OCI-LY1 (cell line): ENCODE results near the gene SYCP1.

Experiments
- H2AFZ ChIP-seq: fragments of 200-600 bp; sonication (generic), shearing (Covaris generic); 2 replicates; pipeline ENCODE4 v1.6.0; 2014; ENCODE audit warnings: antibody characterized with exemption, mild to moderate bottlenecking, low read length
- H3F3A ChIP-seq: fragments of 200-600 bp; sonication (generic), shearing (Covaris generic); 2 replicates; pipeline ENCODE4 v1.6.0; 2014; ENCODE audit warnings: mild to moderate bottlenecking, antibody characterized with exemption, low read length, moderate library complexity; ENCODE audit not compliant: insufficient read depth
- H3K27ac ChIP-seq: fragments of 200-600 bp; sonication (generic); 2 replicates; pipeline ENCODE4 v1.5.1; 2014; ENCODE audit warnings: low read length, mixed run types, mild to moderate bottlenecking, low read depth; ENCODE audit not compliant: poor library complexity, severe bottlenecking
- H3K27me3 ChIP-seq: fragments of 200-600 bp; sonication (generic); 2 replicates; pipeline ENCODE4 v1.6.0; 2014; ENCODE audit warnings: antibody characterized with exemption, mild to moderate bottlenecking, low read length, moderate library complexity; ENCODE audit not compliant: insufficient read depth
- H3K36me3 ChIP-seq: fragments of 200-600 bp; sonication (generic); 2 replicates; pipeline ENCODE4 v1.6.1; 2014; ENCODE audit warnings: mild to moderate bottlenecking, antibody characterized with exemption, low read length, moderate library complexity, mixed read lengths; ENCODE audit not compliant: insufficient read depth
- H3K4me1 ChIP-seq: fragments of 200-600 bp; sonication (generic); 2 replicates; pipeline ENCODE4 v1.5.1; 2014; ENCODE audit warnings: mild to moderate bottlenecking, low read length, moderate library complexity; ENCODE audit not compliant: insufficient read depth, severe bottlenecking
- H3K4me2 ChIP-seq: fragments of 200-600 bp; sonication (generic), shearing (Covaris generic); 2 replicates; pipeline ENCODE4 v1.6.1; 2014; ENCODE audit warnings: low read length
- H3K4me3 ChIP-seq: fragments of 200-600 bp; sonication (generic); 2 replicates; pipeline ENCODE4 v1.5.1; 2014; ENCODE audit warnings: low read length, low read depth, mild to moderate bottlenecking, mixed read lengths; ENCODE audit not compliant: poor library complexity, severe bottlenecking
- H3K79me2 ChIP-seq: fragments of 200-600 bp; shearing (Covaris generic); 2 replicates; pipeline ENCODE4 v1.6.1; 2016; ENCODE audit warnings: mixed run types, low read length, mixed read lengths; ENCODE audit not compliant: insufficient read depth
- H3K9ac ChIP-seq: fragments of 200-600 bp; sonication (generic), shearing (Covaris generic); 2 replicates; pipeline ENCODE4 v1.6.1; 2014; ENCODE audit warnings: mild to moderate bottlenecking, low read length, mixed read lengths
- H3K9me2 ChIP-seq: fragments of 200-600 bp; sonication (generic), shearing (Covaris generic); 2 replicates; pipeline ENCODE4 v1.6.1; 2014; ENCODE audit warnings: low read depth, mild to moderate bottlenecking, low read length, mixed read lengths
- H3K9me3 ChIP-seq: fragments of 200-600 bp; shearing (Covaris generic); 2 replicates; pipeline ENCODE4 v1.6.1; 2014; ENCODE audit warnings: low read length, mixed read lengths
- H4K20me1 ChIP-seq: fragments of 200-600 bp; sonication (generic), shearing (Covaris generic); 2 replicates; pipeline ENCODE4 v1.6.0; 2016; ENCODE audit warnings: mild to moderate bottlenecking, low read length; ENCODE audit not compliant: insufficient read depth
- CTCF ChIP-seq: fragments of 200-600 bp; sonication (generic), shearing (Covaris generic); IDR thresholded peaks from 2 replicates; pipeline ENCODE4 v1.5.1; 2017; ENCODE audit warnings: mild to moderate bottlenecking, antibody characterized with exemption, low read length, moderate library complexity, mixed read lengths
- EZH2 ChIP-seq: fragments of 200-600 bp; sonication (generic), shearing (Covaris generic); IDR thresholded peaks from 2 replicates; pipeline ENCODE4 v1.8.0; 2017; ENCODE audit warnings: borderline replicate concordance, mixed run types, mild to moderate bottlenecking, antibody characterized with exemption, low read length, moderate library complexity, mixed read lengths

Gene SYCP1

GRCh38 chr1:114959423-114959822, 104.8 kb downstream of the SYCP1 start:
- Histone ChIP-seq H3K79me2 (no peaks in the 10 kb centered on the region), H3K4me3 (no peak overlapping the region), H3K9ac (no peak overlapping the region), H3K27ac (no peak overlapping the region), H3K36me3 (no peaks in the 10 kb centered on the region), H3K9me3 (no peaks in the 10 kb centered on the region), H3K27me3 (no peaks in the 10 kb centered on the region), H3K4me1 (no peaks in the 10 kb centered on the region), H3K4me2 (no peak overlapping the region), H4K20me1 (no peaks in the 10 kb centered on the region), H3K9me2 (no peaks in the 10 kb centered on the region), H3F3A (no peaks in the 10 kb centered on the region), H2AFZ (no peak overlapping the region)
- TF ChIP-seq EZH2 = no peak
- TF ChIP-seq CTCF = no peak

- H3K4me3 ChIP-seq = no peak overlapping the region
- H3K36me3 ChIP-seq = no peaks in the 10 kb centered on the region
- no peaks in the 10 kb centered on the region for H3K9me3 ChIP-seq
- no peaks in the 10 kb centered on the region for H3F3A ChIP-seq
- no peak for TF ChIP-seq EZH2
- TF ChIP-seq CTCF = no peak
- no peaks in the 10 kb centered on the region for H3K9me2 ChIP-seq
- no peak overlapping the region for H3K27ac ChIP-seq
- H3K9ac ChIP-seq = no peak overlapping the region
- no peaks in the 10 kb centered on the region for H3K4me1 ChIP-seq
- H4K20me1 ChIP-seq = no peaks in the 10 kb centered on the region
- no peak overlapping the region for H3K4me2 ChIP-seq
- H2AFZ ChIP-seq = no peak overlapping the region
- no peaks in the 10 kb centered on the region for H3K79me2 ChIP-seq
- no peaks in the 10 kb centered on the region for H3K27me3 ChIP-seq
Measured at GRCh38 chr1:114976891-114977290, 122.2 kb downstream of the SYCP1 start.

- no peaks in the 10 kb centered on the region for H3K79me2 ChIP-seq
- TF ChIP-seq CTCF = peak; percentile 77
- no peak for TF ChIP-seq EZH2
- no peaks in the 10 kb centered on the region for H3F3A ChIP-seq
Measured at GRCh38 chr1:114979278-114979891, 124.7 kb downstream of the SYCP1 start.

More at GRCh38 chr1:114979278-114979891, 124.7 kb downstream of the SYCP1 start:
- Histone ChIP-seq H2AFZ (no peak overlapping the region), H3K27ac (no peak overlapping the region), H3K9ac (no peak overlapping the region), H3K4me2 (no peak overlapping the region), H4K20me1 (no peaks in the 10 kb centered on the region), H3K9me3 (peaks cover 3% of the 10 kb centered on the region; the same call in 1 of the 2 replicates), H3K27me3 (no peaks in the 10 kb centered on the region), H3K9me2 (no peaks in the 10 kb centered on the region), H3K4me3 (no peak overlapping the region), H3K36me3 (no peaks in the 10 kb centered on the region; the same call in 1 of the 2 replicates), H3K4me1 (no peaks in the 10 kb centered on the region)
